Endodermal cell (in vitro differentiated cells): Measurements from ENCODE around the gene KASH5. TPM values are rescaled to one million over a fixed set of nuclear protein-coding genes. Genes with fewer than 3 reads are reported as not detected.

Experiments used
- DNase-seq: peaks from one replicate; pipeline ENCODE4 v3.0.0-alpha.2; 2017
- H3K27ac ChIP-seq: 2 replicates; pipeline ENCODE4 v1.5.1; 2013; ENCODE audit warnings: mild to moderate bottlenecking, low read depth, low read length, moderate library complexity
- H3K27me3 ChIP-seq: 2 replicates; pipeline ENCODE4 v1.6.1; 2013; ENCODE audit warnings: mild to moderate bottlenecking, low read length, moderate library complexity; ENCODE audit not compliant: insufficient read depth, control insufficient read depth, poor library complexity, severe bottlenecking
- H3K36me3 ChIP-seq: 2 replicates; pipeline ENCODE4 v1.7.0; 2013; ENCODE audit warnings: mild to moderate bottlenecking, low read length, moderate library complexity; ENCODE audit not compliant: control insufficient read depth, insufficient read depth
- H3K4me1 ChIP-seq: one replicate; pipeline ENCODE4 v1.7.0; 2013; ENCODE audit warnings: low read length; ENCODE audit not compliant: control insufficient read depth, insufficient read depth
- H3K4me3 ChIP-seq: 2 replicates; pipeline ENCODE4 v1.5.1; 2013; ENCODE audit warnings: mild to moderate bottlenecking, low read length, moderate library complexity
- H3K9ac ChIP-seq: 2 replicates; pipeline ENCODE4 v1.6.1; 2013; ENCODE audit warnings: mild to moderate bottlenecking, low read length, moderate library complexity; ENCODE audit not compliant: poor library complexity, severe bottlenecking; ENCODE audit errors: extremely low read depth
- H3K9me3 ChIP-seq: 2 replicates; pipeline ENCODE4 v1.6.1; 2013; ENCODE audit warnings: mild to moderate bottlenecking, low read length, moderate library complexity; ENCODE audit not compliant: control insufficient read depth
- H3K27ac Mint-ChIP-seq: 2 replicates; pipeline ENCODE4 v1.8.0; 2020; ENCODE audit warnings: mixed read lengths
- H3K27me3 Mint-ChIP-seq: 2 replicates; pipeline ENCODE4 v1.8.0; 2021; ENCODE audit warnings: mild to moderate bottlenecking, mixed read lengths; ENCODE audit not compliant: insufficient read depth
- H3K36me3 Mint-ChIP-seq: 2 replicates; pipeline ENCODE4 v1.8.0; 2020; ENCODE audit warnings: low read depth, mixed read lengths
- H3K4me1 Mint-ChIP-seq: 2 replicates; pipeline ENCODE4 v1.8.0; 2020; ENCODE audit warnings: mixed read lengths
- H3K4me3 Mint-ChIP-seq: 2 replicates; pipeline ENCODE4 v1.8.0; 2020; ENCODE audit warnings: mild to moderate bottlenecking, moderate library complexity, mixed read lengths
- H3K9me3 Mint-ChIP-seq: 2 replicates; pipeline ENCODE4 v1.8.0; 2020; ENCODE audit warnings: mild to moderate bottlenecking, mixed read lengths
- WGBS, 2 experiments: methylation state at CpG; one replicate each; pipeline versions ENCODE4 v1.1.5 to v1.1.7; 2013; ENCODE audit warnings: missing lambda C conversion rate in 2 of 2, mixed read lengths in 1 of 2; ENCODE audit not compliant: insufficient coverage in 1 of 2, insufficient read length in 1 of 2; 5-methylcytosine and 5-hydroxymethylcytosine counted together
- total RNA-seq, 2 donors: library from RNA; stranded (reverse); fragmentation: NEBNext Ultra II Directional in 1 of 2; extraction: Animal tissue kit (Norgen Biotek cat#: 25700) in 1 of 2; gene quantifications; 2 replicates in 1 of 2; 3 replicates in 1 of 2; pipeline ENCODE4 v1.2.1, GENCODE V29; 2021
- TF ChIP-seq, protein P1 (sequence below): fragments of 200-600 bp; sonication (generic); conservative IDR thresholded peaks from 2 replicates; pipeline ENCODE4 v1.5.0; 2021; ENCODE audit warnings: antibody characterized with exemption, mild to moderate bottlenecking

Gene KASH5
- total RNA-seq, 2 donors from 2014 or later, result 0.13 TPM; not detected in 1

- Histone ChIP-seq H3K27me3 (peaks cover 9% of the 10 kb centered on the region), H3K9ac (no peak overlapping the region), H3K4me1 (no peaks in the 10 kb centered on the region), H3K27ac (no peak overlapping the region), H3K36me3 (no peaks in the 10 kb centered on the region), H3K4me3 (no peak overlapping the region), H3K9me3 (no peaks in the 10 kb centered on the region)
- no peaks in the 10 kb centered on the region for H3K9me3 Mint-ChIP-seq
- DNase-seq, result no peak
- no peaks in the 10 kb centered on the region for H3K36me3 Mint-ChIP-seq
- no peak overlapping the region for H3K4me3 Mint-ChIP-seq
- TF ChIP-seq, protein P1, sequence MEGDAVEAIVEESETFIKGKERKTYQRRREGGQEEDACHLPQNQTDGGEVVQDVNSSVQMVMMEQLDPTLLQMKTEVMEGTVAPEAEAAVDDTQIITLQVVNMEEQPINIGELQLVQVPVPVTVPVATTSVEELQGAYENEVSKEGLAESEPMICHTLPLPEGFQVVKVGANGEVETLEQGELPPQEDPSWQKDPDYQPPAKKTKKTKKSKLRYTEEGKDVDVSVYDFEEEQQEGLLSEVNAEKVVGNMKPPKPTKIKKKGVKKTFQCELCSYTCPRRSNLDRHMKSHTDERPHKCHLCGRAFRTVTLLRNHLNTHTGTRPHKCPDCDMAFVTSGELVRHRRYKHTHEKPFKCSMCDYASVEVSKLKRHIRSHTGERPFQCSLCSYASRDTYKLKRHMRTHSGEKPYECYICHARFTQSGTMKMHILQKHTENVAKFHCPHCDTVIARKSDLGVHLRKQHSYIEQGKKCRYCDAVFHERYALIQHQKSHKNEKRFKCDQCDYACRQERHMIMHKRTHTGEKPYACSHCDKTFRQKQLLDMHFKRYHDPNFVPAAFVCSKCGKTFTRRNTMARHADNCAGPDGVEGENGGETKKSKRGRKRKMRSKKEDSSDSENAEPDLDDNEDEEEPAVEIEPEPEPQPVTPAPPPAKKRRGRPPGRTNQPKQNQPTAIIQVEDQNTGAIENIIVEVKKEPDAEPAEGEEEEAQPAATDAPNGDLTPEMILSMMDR, result no peak
- H3K27ac Mint-ChIP-seq, result no peak overlapping the region
- H3K4me1 Mint-ChIP-seq, result peaks cover 13% of the 10 kb centered on the region
- WGBS, 2 experiments, result 76 to 80% methylated on average over 10 to 15 of the region's 15 CpGs
- H3K27me3 Mint-ChIP-seq, result peaks cover 4% of the 10 kb centered on the region
Observed at GRCh38 chr19:49395581-49396407, 7.7 kb downstream of the KASH5 start.

DNA sequence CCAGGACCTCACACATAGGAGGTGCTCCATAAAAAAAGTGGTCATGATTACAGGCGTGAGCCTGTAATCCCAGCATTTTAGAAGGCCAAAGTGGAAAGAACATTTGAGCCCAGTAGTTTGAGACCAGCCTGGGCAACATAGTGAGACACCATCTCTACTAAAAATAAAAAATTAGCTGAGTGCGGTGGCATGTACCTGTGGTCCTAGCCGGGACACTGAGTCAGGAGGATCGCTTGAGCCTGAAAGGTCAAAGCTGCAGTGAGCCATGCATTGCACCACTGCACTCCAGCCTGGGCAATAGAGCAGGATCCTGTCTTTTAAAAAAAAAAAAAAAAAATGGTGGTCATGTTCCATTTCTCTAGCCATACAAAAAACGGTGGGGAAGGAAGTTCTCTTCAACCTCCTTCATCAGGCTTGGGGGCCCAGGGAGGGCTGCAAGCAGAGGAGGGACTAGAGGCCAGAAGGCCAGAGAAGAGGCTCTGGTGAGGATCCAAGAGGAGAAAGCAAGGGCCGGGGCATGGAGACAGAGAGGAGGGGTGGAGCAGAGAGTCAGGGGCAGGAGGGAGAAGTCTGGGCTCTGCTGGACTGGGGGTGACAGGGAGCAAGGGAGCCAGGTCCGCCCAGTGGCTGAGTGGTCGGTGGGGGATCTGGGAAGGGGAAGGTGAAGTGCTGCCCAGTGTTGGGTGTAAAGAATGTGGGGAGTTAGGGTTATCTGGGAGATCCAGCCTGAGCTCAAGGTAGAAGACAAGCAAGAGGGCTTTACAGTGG lies 8.9 kb downstream of the KASH5 start:
- no peaks in the 10 kb centered on the region for H3K4me1 ChIP-seq
- no peaks in the 10 kb centered on the region for H3K9me3 Mint-ChIP-seq
- 91% methylated on average over 6 to 8 of the region's 8 CpGs for WGBS, 2 experiments
- peak overlapping the region; percentile 61 for H3K27ac Mint-ChIP-seq
- H3K36me3 Mint-ChIP-seq, result no peaks in the 10 kb centered on the region
- DNase-seq, result no peak
- H3K27me3 Mint-ChIP-seq, result peaks cover 3% of the 10 kb centered on the region
- no peak overlapping the region for H3K4me3 ChIP-seq
- H3K36me3 ChIP-seq, result no peaks in the 10 kb centered on the region
- H3K4me3 Mint-ChIP-seq, result no peak overlapping the region
- H3K9me3 ChIP-seq, result no peaks in the 10 kb centered on the region
- H3K4me1 Mint-ChIP-seq, result peaks cover 13% of the 10 kb centered on the region
- TF ChIP-seq, protein P1, result no peak
- H3K9ac ChIP-seq, result no peak overlapping the region
- peaks cover 9% of the 10 kb centered on the region for H3K27me3 ChIP-seq
- no peak overlapping the region for H3K27ac ChIP-seq

GRCh38 chr19:49398001-49398615 lies 10.1 kb downstream of the KASH5 start:
- no peak overlapping the region for H3K9ac ChIP-seq
- H3K36me3 ChIP-seq, result no peaks in the 10 kb centered on the region
- H3K4me1 ChIP-seq, result no peaks in the 10 kb centered on the region
- H3K4me3 ChIP-seq, result no peak overlapping the region
- no peaks in the 10 kb centered on the region for H3K9me3 ChIP-seq
- H3K4me3 Mint-ChIP-seq, result no peak overlapping the region
- no peaks in the 10 kb centered on the region for H3K27me3 Mint-ChIP-seq
- peaks cover 2% of the 10 kb centered on the region for H3K27me3 ChIP-seq
- H3K27ac Mint-ChIP-seq, result no peak overlapping the region
- H3K4me1 Mint-ChIP-seq, result peaks cover 13% of the 10 kb centered on the region
- H3K36me3 Mint-ChIP-seq, result no peaks in the 10 kb centered on the region
- no peak overlapping the region for H3K27ac ChIP-seq
- 70 to 74% methylated on average over 9 of the region's 11 CpGs for WGBS, 2 experiments
- H3K9me3 Mint-ChIP-seq, result no peaks in the 10 kb centered on the region
- DNase-seq, result no peak
- TF ChIP-seq, protein P1, result no peak
